HEK293T (cell line): ENCODE measurements around the gene MOSPD2.

Experiments
- CTBP1 ChIP-seq: fragments of 450-650 bp; IDR thresholded peaks from 2 replicates; pipeline ENCODE4 v1.6.1; 2016; ENCODE audit warnings: borderline replicate concordance
- ELF4 ChIP-seq: fragments of 450-650 bp; IDR thresholded peaks from 2 replicates; pipeline ENCODE4 v1.6.1; 2017; ENCODE audit warnings: antibody characterized with exemption
- FOXA1 ChIP-seq: fragments of 450-650 bp; IDR thresholded peaks from 2 replicates; pipeline ENCODE4 v1.6.1; 2016; ENCODE audit warnings: mild to moderate bottlenecking
- FOXM1 ChIP-seq: fragments of 450-650 bp; IDR thresholded peaks from 2 replicates; pipeline ENCODE4 v1.6.1; 2017; ENCODE audit warnings: mild to moderate bottlenecking, borderline replicate concordance
- L3MBTL2 ChIP-seq: fragments of 450-650 bp; conservative IDR thresholded peaks from 2 replicates; pipeline ENCODE4 v1.6.1; 2016; ENCODE audit warnings: mild to moderate bottlenecking
- NFRKB ChIP-seq: fragments of 450-650 bp; IDR thresholded peaks from 2 replicates; pipeline ENCODE4 v1.6.1; 2016; ENCODE audit warnings: mild to moderate bottlenecking, moderate library complexity
- PKNOX1 ChIP-seq: fragments of 450-650 bp; IDR thresholded peaks from 2 replicates; pipeline ENCODE4 v1.6.1; 2016
- SUZ12 ChIP-seq: fragments of 450-650 bp; IDR thresholded peaks from 2 replicates; pipeline ENCODE4 v1.6.1; 2016; ENCODE audit warnings: mild to moderate bottlenecking
- ZNF384 ChIP-seq: fragments of 450-650 bp; IDR thresholded peaks from 2 replicates; pipeline ENCODE4 v1.6.1; 2016

GRCh38 chrX:14934423-14934822 lies 61.2 kb downstream of the MOSPD2 start:
- TF ChIP-seq PKNOX1 (no peak), SUZ12 (no peak), NFRKB (no peak), FOXM1 (no peak), FOXA1 (no peak), L3MBTL2 (no peak), ELF4 (no peak), CTBP1 (no peak), ZNF384 (no peak)
